Pancreas (tissue), 10 donors: Measurements from ENCODE around the gene FAAP100. TPM values are rescaled to one million over a fixed set of nuclear protein-coding genes. Genes with fewer than 3 reads are reported as not detected.

Experiments used
- ATAC-seq, 4 donors: fragments of 200-7000 bp; cut with Tn5 transposase; one replicate each; pipeline versions ENCODE4 v1.8.0 to v1.9.1; 2020; ENCODE audit warnings: mild to moderate bottlenecking in 4 of 4, moderate library complexity in 4 of 4
- DNase-seq, 6 donors: peaks; one replicate each; pipeline ENCODE4 v3.0.0-alpha.2; 2020
- FAIRE-seq: peaks from 2 replicates; lab custom pipeline; 2012; peaks lifted over from hg19 to GRCh38; lab: Jason Lieb, UNC
- H3K27ac ChIP-seq, 4 donors: fragments of 200-600 bp; sonication (generic); 1 replicate in 3 of 4; 2 replicates in 1 of 4; pipeline versions ENCODE4 v1.5.0 to v1.8.0; 2020
- H3K27me3 ChIP-seq, 4 donors: fragments of 200-600 bp; one replicate each; pipeline ENCODE4 v1.8.0; 2021
- H3K36me3 ChIP-seq, 3 donors: fragments of 200-600 bp; sonication (generic) in 1 of 3; one replicate each; pipeline versions ENCODE4 v1.5.0 to v1.8.0; 2020 to 2021
- H3K4me1 ChIP-seq, 3 donors: fragments of 200-600 bp; one replicate each; pipeline ENCODE4 v1.8.0; 2021
- H3K4me3 ChIP-seq, 4 donors: fragments of 200-600 bp; sonication (generic) in 2 of 4; one replicate each; pipeline versions ENCODE4 v1.5.0 to v1.8.0; 2020 to 2021
- H3K9me3 ChIP-seq, 4 donors: fragments of 200-600 bp; one replicate each; pipeline ENCODE4 v1.8.0; 2021
- CTCF ChIP-seq, 4 donors: fragments of 200-600 bp; sonication (generic) in 3 of 4; IDR thresholded peaks; one replicate each; pipeline versions ENCODE4 v1.5.0 to v1.8.0; 2021; ENCODE audit warnings: antibody characterized with exemption in 4 of 4
- WGBS, 2 donors: extraction: QIAGEN DNeasy Blood & Tissue Kit; methylation state at CpG; one replicate each; pipeline ENCODE4 v1.1.7; 2013; 5-methylcytosine and 5-hydroxymethylcytosine counted together
- intact Hi-C, 3 donors: fragments of 100-400 bp; cut with DNase I; formaldehyde crosslinking; loops; one replicate each; pipeline versions ENCODE4 v1.11.1 to v1.14.2; 2022
- polyA plus RNA-seq, 2 donors: library from polyadenylated mRNA; stranded (reverse); fragments of 200-250 nt; gene quantifications; one replicate each; pipeline ENCODE4 v1.2.3, GENCODE V29; 2013
- total RNA-seq, 6 donors: library from RNA; stranded (reverse); fragmentation: NEBNext Ultra II Directional in 4 of 6; extraction: Animal tissue kit (Norgen Biotek cat#: 25700) in 4 of 6; gene quantifications; one replicate each; pipeline versions ENCODE4 v1.2.1 to v1.2.4, GENCODE V29; 2021 to 2023
- donor health status: healthy with polysubstance abuse.
- donor health status: DM: no; HTN: no; CAD: no; lungs with moderate emphysema.
- donor health status: DM: no; HTN: no; CAD: no.
- donor health status: control.
- donor health status: control.
- donor health status: Bipolar disorder and iron deficiency.
- donor health status: DM: yes; HTN: yes; CAD: no.
- donor health status: DM: no; HTN: no; CAD: no.
- donor health status: DM: no; HTN: no; CAD: no.
- donor health status: DM: yes; HTN: yes; CAD: no.

Gene FAAP100
- total and polyA plus RNA-seq, 8 donors = 9.4 to 66.0 (median 14.8) TPM

- intact Hi-C loops = no loop called here
- H3K36me3 ChIP-seq = peaks cover 0 to 16% (median 6%) of the 10 kb centered on the region in 3 donors
- H3K27me3 ChIP-seq = no peaks in the 10 kb centered on the region
- no peak for DNase-seq
- ATAC-seq = no peak
- no peak for FAIRE-seq
- no peaks in the 10 kb centered on the region for H3K9me3 ChIP-seq
- no peak overlapping the region for H3K27ac ChIP-seq
- WGBS, 2 donors = 91 to 95% methylated on average over 10 of the region's 10 CpGs
- H3K4me3 ChIP-seq = no peak overlapping the region
- peaks cover 0 to 13% (median 7%) of the 10 kb centered on the region in 3 donors for H3K4me1 ChIP-seq
- TF ChIP-seq CTCF (IDR thresholded peaks at IDR 0.05) = no peak
Observed at GRCh38 chr17:81579821-81580321, 27.7 kb upstream of the FAAP100 start.

- H3K27me3 ChIP-seq = no peaks in the 10 kb centered on the region
- ATAC-seq (no peak), FAIRE-seq (no peak), DNase-seq (no peak)
- peaks cover 0 to 13% (median 7%) of the 10 kb centered on the region in 3 donors for H3K4me1 ChIP-seq
- H3K27ac ChIP-seq = no peak overlapping the region
- 93 to 94% methylated on average over 6 of the region's 6 CpGs for WGBS, 2 donors
- intact Hi-C loops = no loop called here
- peaks cover 0 to 16% (median 6%) of the 10 kb centered on the region in 3 donors for H3K36me3 ChIP-seq
- H3K9me3 ChIP-seq = no peaks in the 10 kb centered on the region
- no peak overlapping the region for H3K4me3 ChIP-seq
- TF ChIP-seq CTCF (IDR thresholded peaks at IDR 0.05) = no peak
Observed at GRCh38 chr17:81579298-81579697, 27.1 kb upstream of the FAAP100 start.

GRCh38 chr17:81578561-81579225 is 26.5 kb upstream of the FAAP100 start:
- 91 to 96% methylated on average over 6 of the region's 6 CpGs for WGBS, 2 donors
- H3K36me3 ChIP-seq = peaks cover 0 to 13% (median 6%) of the 10 kb centered on the region in 3 donors
- no peaks in the 10 kb centered on the region for H3K9me3 ChIP-seq
- no peaks in the 10 kb centered on the region for H3K27me3 ChIP-seq
- DNase-seq = no peak
- no peak for ATAC-seq
- FAIRE-seq = no peak
- H3K4me3 ChIP-seq = no peak overlapping the region
- no peak for TF ChIP-seq CTCF (IDR thresholded peaks at IDR 0.05)
- intact Hi-C loops = no loop called here
- no peak overlapping the region for H3K27ac ChIP-seq
- H3K4me1 ChIP-seq = peaks cover 0 to 13% (median 7%) of the 10 kb centered on the region in 3 donors

GRCh38 chr17:81578038-81578441 is 25.9 kb upstream of the FAAP100 start:
- no peak for FAIRE-seq
- 93 to 95% methylated on average over 10 of the region's 10 CpGs for WGBS, 2 donors
- no peak for ATAC-seq
- no peak for TF ChIP-seq CTCF (IDR thresholded peaks at IDR 0.05)
- peak in 1 of 6 donors; percentile 39 for DNase-seq
- Histone ChIP-seq H3K36me3 (peaks cover 0 to 7% (median 0%) of the 10 kb centered on the region in 3 donors), H3K27me3 (no peaks in the 10 kb centered on the region), H3K27ac (no peak overlapping the region), H3K4me3 (no peak overlapping the region), H3K9me3 (no peaks in the 10 kb centered on the region), H3K4me1 (peaks cover 0 to 13% (median 7%) of the 10 kb centered on the region in 3 donors)
- intact Hi-C loops = no loop called here
